ENCODE results near the gene HTRA1.

The HTRA1 gene

GRCh38 chr10:122463466-122464249 lies 2.3 kb downstream of the HTRA1 start:
- Histone ChIP-seq H3K27me3 (ENCODE audit: control insufficient read depth, insufficient read depth, low read length) (peaks cover 37% of the 10 kb centered on the region), H3K4me3 (ENCODE audit: low read length) (no peak overlapping the region), H3K36me3 (ENCODE audit: control insufficient read depth, insufficient read depth, low read length) (peaks cover 2% of the 10 kb centered on the region; the same call in 1 of the 2 replicates), H3K9me3 (ENCODE audit: control insufficient read depth, insufficient read depth, low read length) (no peaks in the 10 kb centered on the region), H3K27ac (ENCODE audit: low read length) (no peak overlapping the region), H3K4me1 (ENCODE audit: control insufficient read depth, insufficient read depth, low read length) (peaks cover 8% of the 10 kb centered on the region)
- no CpG with 5 or more reads among the region's 17 CpGs for WGBS (ENCODE audit: insufficient coverage, insufficient read length)
- no peak for DNase-seq (ENCODE audit: low read depth, low spot score)

DNA sequence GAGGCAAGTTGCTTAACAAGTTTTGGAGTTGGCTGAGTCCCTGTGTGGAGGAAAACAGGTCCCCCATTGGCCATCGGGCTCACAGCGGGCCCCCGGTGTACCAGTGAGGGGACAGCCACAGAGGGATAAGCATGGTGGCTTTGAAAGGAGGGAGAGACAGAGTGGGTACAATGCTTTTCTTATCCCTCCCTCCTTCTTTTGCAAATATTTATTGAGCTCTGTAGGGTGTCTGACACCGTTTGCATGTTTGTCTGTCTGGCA lies 2.8 kb downstream of the HTRA1 start:
- WGBS (ENCODE audit: insufficient coverage, insufficient read length): no CpG with 5 or more reads among the region's 4 CpGs
- Histone ChIP-seq H3K36me3 (ENCODE audit: control insufficient read depth, insufficient read depth, low read length) (peaks cover 2% of the 10 kb centered on the region; the same call in 1 of the 2 replicates), H3K27me3 (ENCODE audit: control insufficient read depth, insufficient read depth, low read length) (peaks cover 37% of the 10 kb centered on the region), H3K27ac (ENCODE audit: low read length) (no peak overlapping the region), H3K4me3 (ENCODE audit: low read length) (no peak overlapping the region), H3K4me1 (ENCODE audit: control insufficient read depth, insufficient read depth, low read length) (peaks cover 8% of the 10 kb centered on the region), H3K9me3 (ENCODE audit: control insufficient read depth, insufficient read depth, low read length) (no peaks in the 10 kb centered on the region)
- DNase-seq (ENCODE audit: low read depth, low spot score): no peak

- Histone ChIP-seq H3K4me1 (ENCODE audit: control insufficient read depth, insufficient read depth, low read length) (peaks cover 8% of the 10 kb centered on the region), H3K36me3 (ENCODE audit: control insufficient read depth, insufficient read depth, low read length) (peaks cover 2% of the 10 kb centered on the region; the same call in 1 of the 2 replicates), H3K9me3 (ENCODE audit: control insufficient read depth, insufficient read depth, low read length) (no peaks in the 10 kb centered on the region), H3K4me3 (ENCODE audit: low read length) (no peak overlapping the region), H3K27me3 (ENCODE audit: control insufficient read depth, insufficient read depth, low read length) (peaks cover 37% of the 10 kb centered on the region), H3K27ac (ENCODE audit: low read length) (no peak overlapping the region)
- WGBS (ENCODE audit: insufficient coverage, insufficient read length): no CpG with 5 or more reads among the region's 11 CpGs
- DNase-seq (ENCODE audit: low read depth, low spot score): no peak
Measured at GRCh38 chr10:122464586-122464985, 3.2 kb downstream of the HTRA1 start.

GRCh38 chr10:122465401-122466040 lies 4.2 kb downstream of the HTRA1 start:
- no peak for DNase-seq (ENCODE audit: low read depth, low spot score)
- no peaks in the 10 kb centered on the region for H3K9me3 ChIP-seq (ENCODE audit: control insufficient read depth, insufficient read depth, low read length)
- peaks cover 7% of the 10 kb centered on the region for H3K4me1 ChIP-seq (ENCODE audit: control insufficient read depth, insufficient read depth, low read length)
- H3K27me3 ChIP-seq (ENCODE audit: control insufficient read depth, insufficient read depth, low read length): peaks cover 33% of the 10 kb centered on the region
- no peak overlapping the region for H3K4me3 ChIP-seq (ENCODE audit: low read length)
- no peak overlapping the region for H3K27ac ChIP-seq (ENCODE audit: low read length)
- no CpG with 5 or more reads among the region's 6 CpGs for WGBS (ENCODE audit: insufficient coverage, insufficient read length)
- H3K36me3 ChIP-seq (ENCODE audit: control insufficient read depth, insufficient read depth, low read length): peaks cover under 1% of the 10 kb centered on the region; the same call in 1 of the 2 replicates

GRCh38 chr10:122466951-122467381 lies 5.6 kb downstream of the HTRA1 start:
- H3K27ac ChIP-seq (ENCODE audit: low read length): no peak overlapping the region
- H3K36me3 ChIP-seq (ENCODE audit: control insufficient read depth, insufficient read depth, low read length): no peaks in the 10 kb centered on the region; the same call in 1 of the 2 replicates
- H3K4me3 ChIP-seq (ENCODE audit: low read length): no peak overlapping the region
- no peaks in the 10 kb centered on the region for H3K9me3 ChIP-seq (ENCODE audit: control insufficient read depth, insufficient read depth, low read length)
- DNase-seq (ENCODE audit: low read depth, low spot score): no peak
- peaks cover 3% of the 10 kb centered on the region for H3K4me1 ChIP-seq (ENCODE audit: control insufficient read depth, insufficient read depth, low read length)
- peaks cover 25% of the 10 kb centered on the region for H3K27me3 ChIP-seq (ENCODE audit: control insufficient read depth, insufficient read depth, low read length)
- no CpG with 5 or more reads among the region's 8 CpGs for WGBS (ENCODE audit: insufficient coverage, insufficient read length)

DNA sequence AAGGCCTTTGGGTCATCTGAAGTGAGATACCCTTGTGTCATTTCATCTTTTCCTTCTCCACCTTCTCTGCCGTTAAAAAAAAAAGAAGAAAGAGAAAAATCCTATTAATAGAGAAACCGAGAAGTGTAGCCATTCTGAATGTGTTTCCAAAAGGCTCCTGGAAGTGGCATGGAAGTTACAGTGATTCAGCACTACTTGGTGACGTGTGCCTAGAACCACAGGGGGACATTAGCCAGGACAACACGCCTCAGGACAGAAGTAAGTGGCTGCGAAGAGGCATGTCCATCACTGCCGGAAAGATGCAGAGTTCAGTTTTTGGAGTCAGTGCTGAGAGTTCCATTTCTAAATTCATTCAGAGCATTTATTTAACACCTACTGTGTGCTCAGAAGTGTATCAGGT lies 6.3 kb downstream of the HTRA1 start:
- WGBS (ENCODE audit: insufficient coverage, insufficient read length): no CpG with 5 or more reads among the region's 6 CpGs
- Histone ChIP-seq H3K9me3 (ENCODE audit: control insufficient read depth, insufficient read depth, low read length) (no peaks in the 10 kb centered on the region), H3K4me1 (ENCODE audit: control insufficient read depth, insufficient read depth, low read length) (peaks cover 2% of the 10 kb centered on the region), H3K36me3 (ENCODE audit: control insufficient read depth, insufficient read depth, low read length) (no peaks in the 10 kb centered on the region), H3K27ac (ENCODE audit: low read length) (no peak overlapping the region), H3K27me3 (ENCODE audit: control insufficient read depth, insufficient read depth, low read length) (peaks cover 17% of the 10 kb centered on the region), H3K4me3 (ENCODE audit: low read length) (no peak overlapping the region)
- DNase-seq (ENCODE audit: low read depth, low spot score): no peak

- peaks cover 10% of the 10 kb centered on the region; the same call in 1 of the 2 replicates for H3K27me3 ChIP-seq (ENCODE audit: control insufficient read depth, insufficient read depth, low read length)
- WGBS (ENCODE audit: insufficient coverage, insufficient read length): no CpG with 5 or more reads among the region's 5 CpGs
- no peak overlapping the region for H3K4me3 ChIP-seq (ENCODE audit: low read length)
- no peak overlapping the region for H3K27ac ChIP-seq (ENCODE audit: low read length)
- H3K9me3 ChIP-seq (ENCODE audit: control insufficient read depth, insufficient read depth, low read length): no peaks in the 10 kb centered on the region
- DNase-seq (ENCODE audit: low read depth, low spot score): no peak
- H3K36me3 ChIP-seq (ENCODE audit: control insufficient read depth, insufficient read depth, low read length): no peaks in the 10 kb centered on the region
- H3K4me1 ChIP-seq (ENCODE audit: control insufficient read depth, insufficient read depth, low read length): no peaks in the 10 kb centered on the region
Measured at GRCh38 chr10:122468307-122468925, 7.1 kb downstream of the HTRA1 start.

DNA sequence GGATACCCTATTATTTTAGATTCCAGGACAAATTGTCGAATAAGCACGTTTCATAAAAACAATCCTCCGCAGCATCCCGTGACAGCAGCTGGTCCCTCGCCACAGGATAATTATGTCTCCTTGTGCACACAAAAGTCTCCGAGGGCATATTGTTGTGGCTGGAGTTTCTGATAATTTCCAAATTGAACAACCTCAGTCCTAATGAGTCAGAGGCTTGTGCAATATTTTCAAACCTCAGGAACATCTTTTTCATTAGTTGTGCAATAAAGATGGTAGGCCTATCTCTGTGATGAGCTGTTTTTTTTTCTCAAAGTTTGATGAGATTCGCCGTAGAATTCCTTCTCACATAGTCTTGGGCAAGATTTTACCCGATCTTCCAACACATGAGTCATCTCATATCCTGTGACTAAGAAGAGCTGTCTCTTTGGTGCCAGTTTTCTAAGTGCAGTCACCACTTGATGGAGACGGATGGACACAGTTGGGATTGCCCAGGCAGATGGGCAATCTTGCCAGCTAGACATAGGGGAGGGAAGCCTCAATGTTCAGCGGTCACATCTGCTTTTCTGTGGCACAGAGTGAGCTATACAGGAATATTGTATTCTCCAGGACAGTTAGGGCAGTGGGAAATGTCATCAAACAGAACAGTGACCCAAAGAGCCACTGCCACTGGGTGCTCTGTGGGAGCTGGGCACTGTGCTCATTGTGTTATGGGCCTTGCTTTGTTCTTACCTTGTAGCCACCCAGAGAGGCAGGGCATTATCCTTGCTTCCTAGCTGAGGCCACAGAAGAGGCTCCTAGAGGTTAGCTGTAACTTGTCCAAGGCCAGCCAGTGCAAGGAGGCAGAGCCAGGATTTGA lies 7.8 kb downstream of the HTRA1 start:
- H3K27ac ChIP-seq (ENCODE audit: low read length): no peak overlapping the region

DNA sequence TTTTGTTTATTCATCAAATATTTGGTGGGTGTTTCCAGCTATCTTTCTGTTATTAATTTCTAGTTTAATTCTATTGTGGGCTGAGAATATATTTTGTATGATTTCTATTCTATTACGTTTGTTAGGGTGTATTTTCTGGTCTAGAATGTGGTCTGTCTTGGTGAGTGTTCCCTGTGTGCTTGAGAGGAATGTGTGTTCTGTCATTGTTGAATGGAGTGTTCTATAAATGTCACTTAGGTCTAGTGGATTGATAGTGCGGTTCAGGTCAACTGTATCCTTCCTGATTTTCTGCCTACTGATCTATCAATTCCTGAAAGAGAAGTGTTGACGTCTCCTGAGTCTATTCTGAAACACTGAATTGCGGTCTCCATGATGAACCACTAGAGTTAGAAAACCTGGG lies 8.5 kb downstream of the HTRA1 start:
- H3K27ac ChIP-seq (ENCODE audit: low read length): no peak overlapping the region
- H3K36me3 ChIP-seq (ENCODE audit: control insufficient read depth, insufficient read depth, low read length): no peaks in the 10 kb centered on the region
- no peak for DNase-seq (ENCODE audit: low read depth, low spot score)
- peaks cover 3% of the 10 kb centered on the region; the same call in 1 of the 2 replicates for H3K4me1 ChIP-seq (ENCODE audit: control insufficient read depth, insufficient read depth, low read length)
- H3K27me3 ChIP-seq (ENCODE audit: control insufficient read depth, insufficient read depth, low read length): no peaks in the 10 kb centered on the region
- H3K4me3 ChIP-seq (ENCODE audit: low read length): no peak overlapping the region
- WGBS (ENCODE audit: insufficient coverage, insufficient read length): no CpG with 5 or more reads among the region's 4 CpGs
- no peaks in the 10 kb centered on the region for H3K9me3 ChIP-seq (ENCODE audit: control insufficient read depth, insufficient read depth, low read length)

More for the DNA sequence above, 7.8 kb downstream of the HTRA1 start:
- no CpG with 5 or more reads among the region's 11 CpGs for WGBS (ENCODE audit: insufficient coverage, insufficient read length)
- Histone ChIP-seq H3K4me1 (ENCODE audit: control insufficient read depth, insufficient read depth, low read length) (0 out of 2 replicates have a peak, but pooled peaks cover under 1% of the 10 kb centered on the region), H3K36me3 (ENCODE audit: control insufficient read depth, insufficient read depth, low read length) (no peaks in the 10 kb centered on the region), H3K4me3 (ENCODE audit: low read length) (no peak overlapping the region), H3K27me3 (ENCODE audit: control insufficient read depth, insufficient read depth, low read length) (peaks cover 4% of the 10 kb centered on the region; the same call in 1 of the 2 replicates), H3K9me3 (ENCODE audit: control insufficient read depth, insufficient read depth, low read length) (no peaks in the 10 kb centered on the region)
- DNase-seq (ENCODE audit: low read depth, low spot score): no peak
